Measurements from ENCODE around the gene TCTN1.

DNA sequence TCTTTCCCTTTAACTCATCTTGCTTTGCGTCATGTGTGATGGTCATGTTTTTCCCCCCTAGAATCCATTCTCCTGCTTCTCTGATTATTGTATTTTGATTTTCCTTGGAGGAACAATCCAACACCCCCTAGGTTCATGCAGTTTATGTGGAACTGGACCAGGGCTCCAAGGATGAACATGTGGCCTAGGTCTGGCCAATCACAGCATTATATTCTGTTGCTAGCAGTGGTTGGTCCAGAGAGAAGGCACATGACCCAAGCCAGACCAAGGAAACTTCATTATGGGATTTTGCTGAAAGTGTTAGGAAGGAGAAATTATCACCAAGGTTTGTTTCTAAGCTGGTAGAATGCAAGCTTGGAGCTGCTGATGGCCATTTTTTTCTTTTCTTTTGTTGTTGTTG lies 23.9 kb upstream of the TCTN1 start:
- TF ChIP-seq, protein P1, sequence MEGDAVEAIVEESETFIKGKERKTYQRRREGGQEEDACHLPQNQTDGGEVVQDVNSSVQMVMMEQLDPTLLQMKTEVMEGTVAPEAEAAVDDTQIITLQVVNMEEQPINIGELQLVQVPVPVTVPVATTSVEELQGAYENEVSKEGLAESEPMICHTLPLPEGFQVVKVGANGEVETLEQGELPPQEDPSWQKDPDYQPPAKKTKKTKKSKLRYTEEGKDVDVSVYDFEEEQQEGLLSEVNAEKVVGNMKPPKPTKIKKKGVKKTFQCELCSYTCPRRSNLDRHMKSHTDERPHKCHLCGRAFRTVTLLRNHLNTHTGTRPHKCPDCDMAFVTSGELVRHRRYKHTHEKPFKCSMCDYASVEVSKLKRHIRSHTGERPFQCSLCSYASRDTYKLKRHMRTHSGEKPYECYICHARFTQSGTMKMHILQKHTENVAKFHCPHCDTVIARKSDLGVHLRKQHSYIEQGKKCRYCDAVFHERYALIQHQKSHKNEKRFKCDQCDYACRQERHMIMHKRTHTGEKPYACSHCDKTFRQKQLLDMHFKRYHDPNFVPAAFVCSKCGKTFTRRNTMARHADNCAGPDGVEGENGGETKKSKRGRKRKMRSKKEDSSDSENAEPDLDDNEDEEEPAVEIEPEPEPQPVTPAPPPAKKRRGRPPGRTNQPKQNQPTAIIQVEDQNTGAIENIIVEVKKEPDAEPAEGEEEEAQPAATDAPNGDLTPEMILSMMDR (IDR thresholded peaks at IDR 0.05): no peak
- no peak for TF ChIP-seq POLR2A (IDR thresholded peaks at IDR 0.05)
